GM18868 (cell line): ENCODE measurements around the gene ABT1.
A peak's percentile ranks its signal among the peaks of the same experiment; 100 is the strongest.

Experiments used
- ATAC-seq: cut with Tn5 transposase; IDR thresholded peaks from one replicate; pipeline ENCODE4 v1.9.1; 2021; ENCODE audit warnings: mild to moderate bottlenecking, moderate library complexity; ENCODE audit not compliant: unreplicated experiment

The ABT1 gene

DNA sequence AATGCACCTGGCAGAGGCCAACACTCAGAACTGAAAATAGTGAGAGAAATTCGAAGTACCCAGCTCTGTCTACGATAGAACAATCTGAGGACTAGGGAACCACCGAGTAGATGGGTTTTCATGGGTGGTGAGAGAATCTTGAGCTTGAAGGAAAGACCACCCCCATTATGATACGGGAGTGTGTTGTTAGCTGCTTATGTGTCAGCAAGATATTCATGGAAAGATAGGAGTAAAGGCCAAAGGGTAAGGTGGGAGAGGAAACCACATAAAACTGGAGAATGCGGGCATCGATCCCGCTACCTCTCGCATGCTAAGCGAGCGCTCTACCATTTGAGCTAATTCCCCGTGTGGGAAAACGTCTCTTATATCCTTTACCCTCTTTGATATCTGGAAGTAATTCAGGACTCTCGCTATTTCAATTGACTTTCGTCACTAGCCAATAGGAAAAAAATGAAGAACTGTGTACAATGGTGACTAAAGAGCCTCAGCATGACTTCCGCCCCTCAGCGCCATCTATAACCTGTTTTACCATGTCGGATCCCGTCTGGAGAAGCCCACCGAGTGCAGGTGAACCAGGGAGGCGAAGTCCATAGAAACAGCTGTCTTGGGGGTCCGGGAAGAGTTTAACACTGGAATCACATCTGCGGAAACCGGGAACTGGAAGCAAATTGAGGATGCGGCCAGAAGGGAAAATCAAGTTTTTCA is 25.0 kb upstream of the ABT1 start:
- ATAC-seq = no peak

DNA sequence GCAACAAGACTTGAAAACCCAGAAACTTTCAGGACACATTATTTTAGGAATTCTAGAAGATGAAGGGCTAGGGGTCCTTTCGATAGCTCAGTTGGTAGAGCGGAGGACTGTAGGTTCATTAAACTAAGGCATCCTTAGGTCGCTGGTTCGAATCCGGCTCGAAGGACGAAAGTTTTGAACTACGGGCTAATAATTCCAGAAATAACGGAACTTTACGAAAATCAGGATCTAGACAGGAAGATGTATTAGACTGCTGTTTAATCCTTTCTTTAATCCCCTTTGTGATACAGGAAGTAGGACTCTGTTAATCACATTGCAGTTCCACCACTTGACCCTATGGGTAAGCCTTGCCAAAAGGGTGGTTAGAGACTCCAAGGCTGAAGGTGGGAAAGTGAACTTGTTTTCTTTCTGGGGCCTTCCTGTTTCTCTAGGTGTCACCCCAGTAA is 21.2 kb upstream of the ABT1 start:
- no peak for ATAC-seq

DNA sequence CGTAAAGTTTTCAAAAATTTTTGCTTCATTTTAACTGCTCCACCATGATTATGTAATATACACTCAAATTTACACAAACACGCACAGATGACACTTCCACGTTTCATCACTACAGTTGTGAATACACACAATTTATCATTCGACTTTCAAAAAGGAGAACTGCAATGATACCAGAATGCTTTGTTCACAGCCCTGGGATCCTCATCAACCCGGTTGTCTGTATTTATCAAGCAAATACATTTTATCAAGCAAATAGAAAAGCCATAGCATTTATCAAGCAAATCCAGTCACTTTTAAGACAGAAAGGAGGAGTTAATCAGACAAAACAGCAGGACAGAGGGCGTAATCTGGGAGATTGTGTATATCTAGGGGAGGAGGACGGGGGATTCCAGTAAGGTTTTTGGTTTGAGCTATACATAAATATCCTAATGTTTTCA is 20.3 kb upstream of the ABT1 start:
- no peak for ATAC-seq

DNA sequence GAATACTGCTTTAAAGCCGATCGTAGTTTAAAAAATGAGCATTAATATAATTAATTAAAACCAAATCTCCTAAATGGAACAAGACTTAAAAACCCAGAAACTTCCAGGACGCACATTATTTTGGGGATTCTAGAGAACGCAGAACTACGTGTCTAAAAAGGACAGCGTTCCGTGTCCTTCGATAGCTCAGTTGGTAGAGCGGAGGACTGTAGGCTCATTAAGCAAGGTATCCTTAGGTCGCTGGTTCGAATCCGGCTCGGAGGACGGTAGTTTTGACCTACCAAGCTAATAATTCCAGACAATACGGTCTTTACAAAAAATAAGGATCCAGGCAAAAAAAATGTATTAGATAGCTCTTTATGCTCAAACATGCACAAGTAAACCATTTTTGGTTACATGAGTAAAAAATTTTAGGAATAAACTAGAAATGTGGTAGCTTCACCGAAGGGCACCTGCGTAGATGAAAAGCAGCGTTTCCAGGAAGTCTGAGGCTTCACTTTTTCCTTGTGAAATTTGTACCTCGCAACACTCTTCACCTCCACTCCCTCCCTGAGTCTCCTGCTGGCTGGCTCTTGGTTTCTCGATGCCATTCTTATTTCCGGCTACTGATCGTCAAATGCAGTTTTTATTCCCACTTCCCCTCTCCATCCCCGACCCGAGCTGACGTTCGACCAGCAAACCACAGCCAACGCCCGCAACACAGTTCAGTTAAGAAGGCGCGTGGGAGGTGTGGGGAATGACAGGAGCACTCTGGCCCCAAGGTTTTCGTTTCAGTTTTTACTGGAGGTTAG is 19.6 kb upstream of the ABT1 start:
- ATAC-seq = no peak

DNA sequence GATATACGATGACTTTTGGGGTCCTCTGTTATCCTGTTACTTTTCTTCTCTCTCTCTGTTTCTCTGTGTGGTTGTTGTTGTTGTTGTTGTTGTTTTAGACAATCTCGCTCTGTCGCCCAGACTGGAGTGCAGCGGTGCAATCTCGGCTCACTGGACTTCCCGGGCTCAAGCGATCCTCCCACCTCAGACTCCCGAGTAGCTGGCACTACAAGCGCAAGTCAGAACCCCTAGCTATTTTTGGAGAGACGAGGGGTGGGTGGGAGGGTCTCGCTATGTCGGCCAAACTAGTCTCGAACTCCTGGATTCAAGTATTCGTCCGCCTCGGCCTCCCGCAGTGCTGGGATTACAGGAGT is 19.1 kb upstream of the ABT1 start:
- no peak for ATAC-seq

DNA sequence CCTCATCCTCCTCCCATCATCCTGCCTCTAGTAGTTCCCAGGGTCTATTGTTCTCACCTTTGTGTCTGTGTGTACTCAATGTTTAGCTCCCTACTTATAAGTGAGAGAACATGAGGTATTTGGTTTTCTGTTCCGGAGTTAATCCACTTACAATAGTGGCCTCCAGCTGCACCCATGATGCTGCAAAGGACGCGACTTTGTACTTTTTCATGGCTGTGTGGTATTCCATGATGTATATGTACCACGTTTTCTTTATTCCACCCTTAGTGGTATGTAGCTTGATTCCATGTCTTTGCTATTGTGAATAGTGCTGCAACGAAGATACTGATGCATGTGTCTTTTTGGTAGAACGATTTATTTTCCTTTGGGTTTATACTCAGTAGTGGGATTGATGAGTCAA is 18.5 kb upstream of the ABT1 start:
- ATAC-seq = no peak

DNA sequence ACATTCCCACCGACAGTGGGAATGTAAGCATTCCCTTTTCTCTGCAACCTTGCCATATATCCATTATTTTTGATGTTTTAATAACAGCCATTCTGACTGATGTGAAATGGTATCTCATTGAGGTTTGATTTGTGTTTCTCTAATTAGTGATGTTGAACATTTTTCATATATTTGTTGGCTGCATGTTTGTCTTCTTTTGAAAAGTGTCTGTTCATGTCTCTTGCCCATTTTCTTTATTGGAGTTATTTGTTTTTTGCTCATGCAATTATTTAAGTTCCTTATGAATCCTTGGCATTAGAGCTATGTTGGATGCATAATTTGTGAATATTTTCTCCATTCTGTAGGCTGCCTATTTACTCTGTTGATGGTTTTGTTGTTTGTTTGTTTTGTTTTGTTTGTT is 18.0 kb upstream of the ABT1 start:
- ATAC-seq = no peak

DNA sequence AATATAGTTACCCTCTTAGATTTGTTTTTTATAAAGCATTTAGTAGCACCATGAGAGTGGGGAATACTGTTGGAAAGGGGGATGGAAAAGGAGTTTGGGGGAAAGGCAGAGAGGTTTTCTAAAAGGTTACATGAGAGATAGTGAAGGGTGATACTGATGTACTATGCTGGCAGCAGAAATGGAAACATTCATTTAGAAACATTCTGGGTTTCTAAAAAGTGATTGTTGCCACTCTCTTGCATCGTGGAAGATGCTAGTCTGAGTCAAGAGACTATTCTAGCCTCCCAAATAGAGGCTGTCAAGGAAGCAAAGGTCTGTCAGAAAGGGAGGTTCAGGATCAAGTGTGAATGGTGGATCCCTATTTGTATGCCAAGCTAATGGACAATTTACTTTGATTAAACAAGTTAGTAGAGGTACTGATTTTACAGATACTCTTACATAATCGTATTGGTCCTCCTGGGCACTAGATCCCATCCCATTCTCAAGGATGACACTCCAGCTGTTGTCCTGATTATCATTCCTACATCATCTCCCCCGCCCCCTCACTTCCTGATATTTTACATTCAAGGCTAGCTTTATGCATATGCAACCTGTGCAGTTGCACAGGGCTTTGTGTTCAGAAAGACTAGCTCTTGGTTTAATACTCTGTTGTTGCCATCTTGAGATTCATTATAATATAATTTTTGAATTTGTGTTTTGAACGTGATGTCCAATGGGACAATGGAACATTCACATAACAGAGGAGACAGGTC is 15.4 kb upstream of the ABT1 start:
- ATAC-seq = no peak

DNA sequence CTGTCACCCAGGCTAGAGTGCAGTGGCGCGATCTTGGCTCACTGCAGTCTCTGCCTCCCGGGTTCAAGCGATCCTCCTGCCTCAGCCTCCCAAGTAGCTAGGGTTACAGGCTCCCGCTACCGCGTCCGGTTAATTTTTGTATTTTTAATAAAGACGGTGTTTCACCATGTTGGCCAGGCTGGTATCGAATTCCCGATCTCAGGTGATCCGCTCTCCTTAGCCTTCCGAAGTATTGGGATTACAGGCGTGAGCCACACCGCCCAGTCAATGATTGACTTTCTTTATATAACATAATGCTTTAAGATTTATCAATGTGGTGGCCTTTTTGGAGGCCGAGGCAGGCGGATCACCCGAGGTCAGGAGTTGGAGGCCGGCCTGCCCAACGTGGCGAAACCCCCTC is 7.8 kb upstream of the ABT1 start:
- no peak for ATAC-seq

DNA sequence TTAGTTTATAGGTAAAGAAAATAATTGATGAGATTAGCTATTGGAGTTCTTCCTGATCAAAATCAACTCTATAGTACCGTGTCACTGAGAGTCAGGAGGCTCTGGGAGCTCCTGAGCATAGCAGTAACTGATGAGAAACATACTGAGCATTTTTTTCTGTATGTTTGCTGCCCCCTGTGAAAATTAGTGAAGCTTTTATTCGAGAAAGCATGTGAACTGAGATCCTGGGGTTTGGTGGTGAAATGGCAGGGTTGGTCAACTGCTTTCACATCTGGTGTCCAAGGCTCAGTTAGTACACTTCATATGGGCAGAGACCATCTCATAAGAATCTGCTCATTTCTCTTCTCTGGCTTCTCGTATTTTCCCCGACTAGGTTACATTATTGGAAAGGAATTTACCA is 4.1 kb upstream of the ABT1 start:
- ATAC-seq = no peak

DNA sequence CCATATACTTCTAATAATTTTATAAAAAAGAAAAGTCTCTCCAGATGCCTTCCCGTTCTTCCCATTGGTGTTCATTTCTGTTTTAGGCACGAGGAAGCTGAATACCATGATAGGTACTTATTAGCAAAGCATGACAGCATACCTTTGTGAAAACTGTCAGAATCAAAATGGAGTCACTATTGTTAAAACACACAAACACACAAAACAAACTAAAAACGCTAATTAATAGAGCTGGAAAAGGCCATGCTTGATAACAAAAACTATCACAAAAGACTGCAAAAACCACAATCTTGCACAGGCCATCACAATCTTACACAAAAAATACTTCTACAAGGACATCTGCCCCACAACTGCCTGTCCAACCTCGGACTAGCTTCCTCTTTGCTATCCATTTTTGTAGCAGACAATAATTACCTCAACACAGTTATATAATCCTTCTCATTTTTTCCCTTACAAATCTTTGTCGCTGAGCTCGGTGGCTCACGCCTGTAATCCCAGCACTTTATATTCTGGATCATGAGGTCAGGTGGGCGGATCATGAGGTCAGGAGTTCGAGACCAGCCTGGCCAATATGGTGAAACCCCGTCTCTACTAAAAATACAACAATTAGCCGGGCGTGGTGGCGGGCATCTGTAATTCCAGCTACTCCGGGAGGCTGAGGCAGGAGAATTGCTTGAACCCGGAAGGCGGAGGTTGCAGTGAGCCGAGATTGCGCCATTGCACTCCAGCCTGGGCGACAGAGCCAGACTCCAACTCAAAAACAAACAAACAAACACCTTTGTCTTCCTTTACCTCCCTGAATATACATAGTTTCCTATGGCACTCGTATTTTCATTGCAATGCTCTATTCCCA is 3.2 kb upstream of the ABT1 start:
- no peak for ATAC-seq

DNA sequence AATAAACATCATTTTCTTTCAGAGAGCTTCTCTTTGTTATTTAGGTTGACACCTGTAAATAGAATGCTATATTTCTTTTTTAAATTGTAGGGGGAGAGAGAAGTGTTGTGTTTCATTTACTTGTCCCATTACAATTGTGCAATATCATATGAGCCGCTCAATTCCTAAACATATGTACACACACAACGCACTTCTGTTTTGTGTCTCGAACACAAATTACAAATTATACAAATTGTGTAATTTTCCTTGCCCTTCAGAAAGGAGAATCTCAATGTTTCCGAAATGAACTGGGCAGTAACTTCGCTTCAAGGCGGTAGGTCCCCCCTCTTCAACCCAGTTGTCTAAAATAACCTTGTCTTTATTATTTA is 2.6 kb upstream of the ABT1 start:
- no peak for ATAC-seq

DNA sequence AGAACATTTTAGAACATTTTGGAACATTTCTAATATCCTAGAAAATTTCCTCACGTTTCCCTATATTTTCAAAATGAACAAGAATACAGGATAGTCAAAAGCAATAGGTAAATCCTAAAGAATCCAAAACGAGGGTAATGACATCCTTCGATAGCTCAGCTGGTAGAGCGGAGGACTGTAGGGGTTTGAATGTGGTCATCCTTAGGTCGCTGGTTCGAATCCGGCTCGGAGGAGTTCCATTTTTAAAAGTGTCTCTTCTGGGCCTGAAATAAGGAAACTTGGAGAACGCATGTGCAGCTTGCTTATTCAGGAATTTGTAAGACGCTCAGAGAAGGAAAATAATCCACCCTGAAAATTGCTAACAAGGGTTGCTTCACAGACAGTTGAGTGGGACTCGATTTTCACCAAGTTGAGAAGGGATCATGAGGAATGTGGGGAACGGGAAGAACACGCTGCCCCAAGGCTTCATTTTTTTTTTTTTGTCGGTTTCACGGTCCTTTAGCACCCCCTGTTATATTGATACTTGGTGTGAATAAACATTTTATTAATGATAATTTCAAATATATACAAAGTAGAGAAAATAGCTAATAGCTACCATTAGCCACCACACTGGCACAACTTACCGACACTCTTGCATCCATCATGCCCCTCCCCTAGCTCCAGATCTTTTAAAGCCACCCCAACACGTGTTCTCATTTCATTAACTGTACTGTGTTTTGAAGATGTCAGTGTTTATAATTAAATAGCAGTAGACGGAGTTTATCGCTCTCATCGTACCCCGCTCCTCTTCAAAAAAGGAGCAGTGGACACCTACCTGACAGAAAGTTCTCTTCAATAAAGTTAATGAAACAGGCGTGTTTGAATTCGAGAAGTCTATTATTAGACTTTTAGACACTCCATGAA is 1.8 kb upstream of the ABT1 start:
- no peak for ATAC-seq

DNA sequence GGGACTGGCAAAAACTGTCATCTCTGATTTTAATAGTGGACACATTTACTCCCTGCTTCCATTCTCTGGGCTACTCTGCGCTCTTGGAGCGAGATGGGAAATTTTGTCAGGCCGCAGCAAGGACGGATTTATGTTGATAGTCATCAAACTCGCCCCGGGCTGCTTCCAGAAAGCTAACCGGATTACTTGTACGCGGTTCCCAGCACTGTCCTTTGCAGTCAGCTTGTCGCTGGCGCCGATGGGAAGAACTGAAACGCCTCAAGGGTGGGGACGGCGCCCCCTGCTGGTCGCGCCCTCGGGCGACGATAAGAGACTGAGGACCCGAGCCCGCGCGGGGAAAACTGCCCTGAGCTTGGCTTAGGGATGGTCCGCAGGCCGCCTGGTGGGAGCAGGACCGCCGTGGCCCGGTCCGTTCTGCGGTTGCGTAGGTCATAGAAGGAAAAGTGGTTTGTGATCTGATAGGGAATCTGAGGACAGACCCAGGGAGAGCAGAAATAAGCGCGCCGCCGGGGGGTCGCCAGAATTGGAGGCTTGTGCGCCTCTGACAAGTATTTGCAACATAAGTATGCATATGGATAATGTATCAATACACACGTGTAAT is 984 bp upstream of the ABT1 start:
- peak; percentile 55 for ATAC-seq

DNA sequence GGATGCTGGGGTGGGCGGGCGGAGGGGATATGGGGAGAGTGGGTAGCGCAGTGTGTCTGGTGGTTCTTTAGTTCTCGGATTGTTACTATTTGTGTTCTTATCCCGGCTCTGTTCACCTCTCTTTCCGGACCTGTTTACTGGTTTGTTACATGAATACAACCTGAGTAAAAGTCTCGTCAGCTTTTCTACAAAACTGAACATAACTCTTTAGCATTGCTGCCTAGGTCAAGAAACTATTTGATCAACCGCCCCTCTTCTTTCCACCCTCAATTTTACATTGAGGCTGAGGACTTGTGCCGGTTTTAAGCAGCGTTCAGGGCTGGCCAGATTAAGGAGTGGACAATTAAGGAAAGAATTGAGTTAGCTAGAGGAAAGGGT is 625 bp downstream of the ABT1 start:
- ATAC-seq = no peak

DNA sequence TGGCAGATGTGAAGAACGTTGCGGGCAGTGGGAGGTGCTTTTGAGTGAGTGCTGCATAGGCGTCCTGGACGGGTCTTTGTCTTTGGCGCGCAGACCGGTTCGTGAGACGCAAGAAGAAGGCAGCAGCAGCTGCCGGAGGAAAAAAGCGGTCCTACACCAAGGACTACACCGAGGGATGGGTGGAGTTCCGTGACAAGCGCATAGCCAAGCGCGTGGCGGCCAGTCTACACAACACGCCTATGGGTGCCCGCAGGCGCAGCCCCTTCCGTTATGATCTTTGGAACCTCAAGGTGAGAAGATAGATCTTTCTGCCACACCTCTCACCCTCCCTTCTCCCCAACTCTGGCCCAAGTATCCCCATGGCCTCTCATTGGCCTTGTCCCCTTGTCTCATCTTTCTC is 1.1 kb downstream of the ABT1 start:
- no peak for ATAC-seq

DNA sequence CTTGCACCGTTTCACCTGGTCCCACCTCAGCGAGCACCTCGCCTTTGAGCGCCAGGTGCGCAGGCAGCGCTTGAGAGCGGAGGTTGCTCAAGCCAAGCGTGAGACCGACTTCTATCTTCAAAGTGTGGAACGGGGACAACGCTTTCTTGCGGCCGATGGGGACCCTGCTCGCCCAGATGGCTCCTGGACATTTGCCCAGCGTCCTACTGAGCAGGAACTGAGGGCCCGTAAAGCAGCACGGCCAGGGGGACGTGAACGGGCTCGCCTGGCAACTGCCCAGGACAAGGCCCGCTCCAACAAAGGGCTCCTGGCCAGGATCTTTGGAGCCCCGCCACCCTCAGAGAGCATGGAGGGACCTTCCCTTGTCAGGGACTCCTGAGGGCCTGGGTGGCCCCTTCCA is 1.5 kb downstream of the ABT1 start:
- ATAC-seq = no peak

DNA sequence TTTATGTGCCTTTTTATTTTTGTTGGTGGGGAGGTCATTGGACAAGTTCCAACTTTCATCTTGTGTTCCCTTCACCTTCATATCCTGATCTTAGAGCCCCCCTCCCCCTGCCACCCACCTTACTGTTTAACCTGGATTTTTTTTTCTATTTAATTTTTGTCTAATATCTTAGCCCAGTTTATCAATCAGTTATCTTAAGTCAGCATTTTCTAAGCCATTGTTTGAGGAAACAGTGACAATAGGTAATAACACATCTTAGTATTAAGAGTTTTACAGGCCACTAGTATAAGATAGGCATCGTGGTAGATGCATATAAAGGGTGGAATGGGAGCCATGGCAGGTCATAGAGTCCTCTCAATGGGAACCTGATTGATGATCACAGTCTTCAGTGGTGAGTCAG is 2.4 kb downstream of the ABT1 start:
- ATAC-seq = no peak

DNA sequence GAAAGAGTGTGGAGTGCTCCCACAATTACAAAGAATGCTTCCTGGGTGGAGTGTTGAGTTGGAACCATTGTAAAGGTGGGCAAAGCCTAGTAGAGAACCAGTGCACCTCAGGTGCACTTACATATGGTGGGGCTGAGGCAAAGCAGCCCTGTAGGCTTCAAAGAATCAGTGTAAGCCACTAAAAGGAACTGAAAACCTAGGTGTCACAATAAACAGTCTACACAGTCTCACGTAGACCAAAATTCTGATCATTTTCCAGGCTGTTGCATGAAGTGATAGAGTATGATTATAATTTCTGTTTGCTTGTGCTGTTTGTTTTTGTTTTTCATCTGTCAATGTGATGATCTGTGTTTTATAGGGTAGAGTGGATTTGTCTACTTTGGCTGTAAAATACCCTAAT is 2.8 kb downstream of the ABT1 start:
- no peak for ATAC-seq

DNA sequence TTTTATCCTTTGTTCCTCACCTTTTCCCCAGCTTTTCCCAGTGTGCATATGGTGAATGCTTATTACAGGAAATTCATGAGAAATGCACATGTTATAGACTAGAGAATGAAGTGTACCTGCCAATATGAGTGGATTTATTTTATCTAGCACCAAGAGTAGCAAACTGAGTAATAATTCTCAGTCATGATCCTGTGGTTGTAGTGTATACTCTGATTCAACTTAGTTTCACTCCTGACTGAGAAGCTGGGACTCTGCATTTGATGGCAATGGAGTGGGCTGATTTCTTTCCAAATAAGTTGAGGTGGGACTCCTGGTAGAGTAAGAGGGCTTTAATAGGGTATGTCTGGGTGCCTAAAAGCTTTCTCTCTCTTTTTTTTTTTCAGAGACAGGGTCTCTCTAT is 4.0 kb downstream of the ABT1 start:
- no peak for ATAC-seq
